ENCODE results near the gene SEMA3G.
A peak's percentile ranks its signal among the peaks of the same experiment; 100 is the strongest.

The SEMA3G gene

DNA sequence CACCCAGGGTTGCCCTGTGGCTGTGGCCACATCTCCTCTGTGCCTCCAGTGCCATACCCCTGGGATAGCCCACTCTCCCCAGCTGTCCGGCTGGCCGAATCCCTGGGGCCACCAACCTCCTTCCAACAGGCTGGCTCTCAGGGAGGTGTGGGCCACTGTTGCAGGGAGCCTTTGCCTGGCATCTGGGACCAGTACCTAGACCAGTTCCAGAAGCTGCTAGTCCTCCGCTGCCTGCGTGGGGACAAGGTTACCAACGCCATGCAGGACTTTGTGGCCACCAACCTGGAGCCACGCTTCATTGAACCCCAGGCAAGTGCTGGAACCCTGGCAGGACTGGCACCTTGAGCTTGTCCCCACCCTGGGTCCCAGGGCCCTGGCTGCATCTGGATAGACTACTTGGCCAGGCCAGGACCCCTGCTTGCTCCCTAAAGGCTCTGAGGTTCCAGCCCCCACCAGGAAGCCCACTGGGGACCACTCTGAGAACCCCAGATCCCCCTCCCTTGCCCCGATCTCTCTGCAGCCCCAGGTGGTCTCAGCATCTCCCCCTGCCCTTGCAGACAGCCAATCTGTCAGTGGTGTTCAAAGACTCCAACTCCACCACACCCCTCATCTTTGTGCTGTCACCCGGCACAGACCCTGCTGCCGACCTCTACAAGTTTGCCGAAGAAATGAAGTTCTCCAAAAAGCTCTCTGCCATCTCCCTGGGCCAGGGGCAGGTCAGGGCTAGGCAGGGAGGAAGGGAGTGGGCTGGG is 50.0 kb downstream of the SEMA3G start:
- no peak for DNase-seq (ENCODE audit: low spot score)

DNA sequence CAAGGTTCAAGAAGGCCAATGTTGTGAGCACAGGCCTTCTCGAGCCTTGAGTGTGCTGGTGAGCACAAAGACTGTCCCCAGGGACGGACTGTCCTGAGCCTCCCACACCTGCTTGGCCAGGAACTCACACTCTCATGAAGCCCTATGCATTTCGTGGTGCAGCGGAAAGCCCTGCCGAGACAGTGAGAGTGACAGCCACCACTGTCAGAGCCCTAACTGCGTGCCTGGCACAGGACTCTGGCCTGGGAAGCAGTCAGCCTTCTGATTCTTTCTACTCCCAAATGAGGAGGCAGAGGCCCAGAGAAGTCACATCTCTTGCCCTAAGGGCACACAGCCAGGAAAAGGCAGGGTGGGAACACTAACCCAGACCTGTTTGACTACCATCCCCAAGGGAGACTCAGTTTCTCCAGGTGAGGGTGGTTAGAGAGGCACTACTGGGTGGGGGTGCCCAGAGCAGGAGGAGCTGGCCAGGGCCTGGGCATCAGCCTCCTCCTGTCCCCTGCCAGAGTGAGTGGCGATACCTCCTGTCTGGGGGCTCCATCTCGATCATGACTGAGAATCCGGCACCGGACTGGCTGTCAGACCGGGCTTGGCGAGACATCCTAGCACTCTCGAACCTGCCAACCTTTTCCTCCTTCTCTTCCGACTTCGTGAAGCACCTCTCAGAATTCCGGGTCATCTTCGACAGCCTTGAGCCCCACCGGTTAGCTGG is 50.8 kb downstream of the SEMA3G start:
- DNase-seq (ENCODE audit: low spot score): no peak

DNA sequence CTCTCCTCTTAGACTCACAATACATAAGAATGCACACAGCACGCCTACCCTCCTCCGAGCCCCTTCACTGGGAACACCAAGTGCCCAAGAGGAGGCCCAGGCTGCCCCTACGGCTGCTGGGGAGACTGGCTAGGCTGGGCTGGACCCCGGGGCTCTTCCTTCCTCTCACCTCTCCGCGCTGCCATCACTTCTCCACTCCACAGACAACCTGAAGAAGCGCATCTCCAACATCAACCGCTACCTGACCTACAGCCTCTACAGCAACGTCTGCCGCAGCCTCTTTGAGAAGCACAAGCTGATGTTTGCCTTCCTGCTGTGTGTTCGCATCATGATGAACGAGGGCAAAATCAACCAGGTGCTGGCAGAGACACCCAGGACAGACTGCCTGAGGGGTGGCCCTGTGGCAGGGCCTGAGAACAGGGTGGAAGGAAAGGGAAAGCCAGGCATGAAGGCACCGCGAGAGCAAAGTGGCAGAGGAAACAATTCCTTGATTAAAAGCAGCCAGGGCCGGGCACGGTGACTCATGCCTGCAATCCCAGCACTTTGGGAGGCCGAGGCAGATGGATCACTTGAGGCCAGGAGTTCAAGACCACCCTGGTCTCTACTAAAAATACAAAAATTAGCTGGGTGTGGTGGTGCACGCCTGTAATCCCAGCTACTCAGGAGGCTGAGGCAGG is 51.6 kb downstream of the SEMA3G start:
- no peak for DNase-seq (ENCODE audit: low spot score)

DNA sequence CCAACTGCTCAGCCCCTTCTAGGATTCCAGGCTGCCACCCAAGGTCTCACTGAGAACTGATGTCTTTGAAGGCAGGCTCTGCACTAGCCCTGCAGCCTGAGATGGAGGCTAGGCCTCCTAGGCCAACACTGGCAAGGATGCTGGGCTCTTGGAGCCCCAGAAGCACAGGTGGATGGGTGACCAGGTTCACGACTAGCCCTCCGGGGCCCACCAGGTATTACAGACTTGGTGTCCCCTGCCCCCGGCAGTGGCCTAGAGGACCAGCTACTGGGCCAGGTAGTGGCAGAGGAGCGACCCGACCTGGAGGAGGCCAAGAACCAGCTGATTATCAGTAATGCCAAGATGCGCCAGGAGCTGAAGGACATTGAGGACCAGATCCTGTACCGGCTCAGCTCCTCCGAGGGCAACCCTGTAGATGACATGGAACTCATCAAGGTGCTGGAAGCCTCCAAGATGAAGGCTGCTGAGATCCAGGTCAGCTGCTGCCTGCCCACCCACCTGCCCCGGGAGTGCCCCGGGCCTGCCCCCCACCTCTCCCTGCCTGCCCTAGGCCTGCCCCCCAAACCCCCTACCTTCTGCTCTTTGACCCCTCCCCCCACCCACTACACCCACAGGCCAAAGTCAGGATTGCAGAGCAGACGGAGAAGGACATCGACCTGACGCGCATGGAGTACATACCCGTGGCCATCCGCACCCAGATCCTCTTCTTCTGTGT is 52.5 kb downstream of the SEMA3G start:
- no peak for DNase-seq (ENCODE audit: low spot score)

DNA sequence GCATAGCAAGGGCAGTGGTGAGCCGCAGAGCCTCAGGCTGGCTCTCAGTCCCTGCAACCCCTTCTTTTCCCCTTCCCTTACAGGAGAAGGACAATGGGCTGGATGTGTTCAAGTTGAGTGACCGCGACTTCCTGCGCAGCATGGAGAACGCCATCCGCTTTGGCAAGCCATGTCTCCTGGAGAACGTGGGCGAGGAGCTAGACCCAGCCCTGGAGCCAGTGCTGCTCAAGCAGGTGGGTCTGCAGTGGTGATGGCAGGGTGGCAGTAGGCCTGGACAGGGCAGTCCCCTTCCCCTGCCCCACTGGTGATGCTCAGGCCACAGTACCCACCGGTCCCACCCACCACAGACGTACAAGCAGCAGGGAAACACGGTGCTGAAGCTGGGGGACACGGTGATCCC is 53.8 kb downstream of the SEMA3G start:
- DNase-seq (ENCODE audit: low spot score): no peak

DNA sequence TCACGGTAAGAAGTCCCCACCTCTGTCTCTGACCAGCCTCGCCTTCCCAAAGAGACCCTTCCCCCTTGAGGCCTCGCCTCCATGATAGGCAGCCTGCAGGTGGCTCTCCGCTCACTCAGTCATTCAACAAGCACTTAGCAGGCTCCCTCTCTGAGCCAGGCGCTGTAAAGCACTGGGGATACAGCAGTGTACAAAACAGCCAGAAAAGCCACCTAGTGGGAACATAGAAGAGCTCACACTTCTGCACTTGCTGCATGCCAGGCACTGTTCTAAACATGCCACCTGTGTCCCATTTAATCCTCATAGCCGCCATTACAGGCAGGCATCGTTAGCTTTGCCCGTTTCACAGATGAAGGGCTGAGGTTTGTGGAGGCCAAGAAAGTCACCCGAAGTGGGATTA is 56.0 kb downstream of the SEMA3G start:
- DNase-seq (ENCODE audit: low spot score): no peak

DNA sequence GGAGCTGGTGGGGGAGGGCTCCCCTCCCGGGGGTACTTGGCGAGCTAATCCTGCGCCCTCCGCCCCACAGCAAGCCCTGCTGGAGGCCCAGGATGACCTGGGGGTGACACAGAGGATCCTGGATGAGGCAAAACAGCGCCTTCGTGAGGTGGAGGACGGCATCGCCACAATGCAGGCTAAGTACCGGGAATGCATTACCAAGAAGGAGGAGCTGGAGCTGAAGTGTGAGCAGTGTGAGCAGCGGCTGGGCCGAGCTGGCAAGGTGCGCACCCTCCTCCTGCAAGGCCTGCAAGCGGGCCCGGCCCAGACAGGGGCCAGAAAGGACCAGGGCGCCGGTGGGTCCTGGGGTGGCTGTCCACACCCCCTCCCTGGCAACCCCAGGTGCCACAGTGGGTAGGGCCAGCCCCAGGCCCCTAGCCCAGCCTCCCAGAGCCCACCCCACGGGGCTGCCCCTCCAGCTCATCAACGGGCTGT is 56.5 kb downstream of the SEMA3G start:
- no peak for DNase-seq (ENCODE audit: low spot score)

DNA sequence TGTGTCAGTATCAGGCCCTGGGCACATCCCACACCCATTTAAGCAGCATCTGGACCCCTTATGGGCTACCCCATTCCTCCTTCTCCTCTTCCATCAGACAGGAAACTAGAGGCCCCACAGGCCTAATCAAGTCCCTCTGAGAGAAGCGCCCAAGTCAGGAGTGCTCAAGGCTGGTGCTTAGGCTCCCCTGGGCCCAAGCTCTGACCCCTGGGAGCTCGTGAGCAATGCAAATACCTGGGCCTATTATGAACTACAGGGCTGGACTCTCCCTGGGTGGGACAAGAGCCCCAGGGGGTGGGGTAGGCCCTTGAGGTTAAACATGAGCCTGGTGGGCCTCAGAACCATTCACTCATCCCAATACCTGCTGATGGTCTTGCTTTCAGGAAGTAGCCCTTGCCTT is 57.4 kb downstream of the SEMA3G start:
- DNase-seq (ENCODE audit: low spot score): no peak

DNA sequence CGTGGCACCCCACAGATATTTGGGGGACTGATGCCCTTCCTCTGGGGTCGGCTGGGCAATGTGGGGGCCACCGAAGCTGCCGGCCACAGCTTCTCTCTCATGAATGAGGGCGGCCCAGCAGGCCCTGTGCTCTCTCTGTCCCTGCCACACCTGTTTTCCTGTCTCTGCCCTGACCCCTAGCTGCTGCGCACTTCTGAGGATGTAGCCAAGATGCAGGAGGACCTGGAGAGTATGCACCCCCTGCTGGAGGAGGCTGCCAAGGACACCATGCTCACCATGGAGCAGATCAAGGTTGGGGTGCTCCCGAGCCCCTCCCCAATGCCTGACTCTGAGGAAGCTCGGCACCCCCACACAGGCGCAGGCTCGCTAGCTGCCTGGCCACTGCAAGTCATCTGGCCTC is 59.7 kb downstream of the SEMA3G start:
- DNase-seq (ENCODE audit: low spot score): peak; percentile 45

DNA sequence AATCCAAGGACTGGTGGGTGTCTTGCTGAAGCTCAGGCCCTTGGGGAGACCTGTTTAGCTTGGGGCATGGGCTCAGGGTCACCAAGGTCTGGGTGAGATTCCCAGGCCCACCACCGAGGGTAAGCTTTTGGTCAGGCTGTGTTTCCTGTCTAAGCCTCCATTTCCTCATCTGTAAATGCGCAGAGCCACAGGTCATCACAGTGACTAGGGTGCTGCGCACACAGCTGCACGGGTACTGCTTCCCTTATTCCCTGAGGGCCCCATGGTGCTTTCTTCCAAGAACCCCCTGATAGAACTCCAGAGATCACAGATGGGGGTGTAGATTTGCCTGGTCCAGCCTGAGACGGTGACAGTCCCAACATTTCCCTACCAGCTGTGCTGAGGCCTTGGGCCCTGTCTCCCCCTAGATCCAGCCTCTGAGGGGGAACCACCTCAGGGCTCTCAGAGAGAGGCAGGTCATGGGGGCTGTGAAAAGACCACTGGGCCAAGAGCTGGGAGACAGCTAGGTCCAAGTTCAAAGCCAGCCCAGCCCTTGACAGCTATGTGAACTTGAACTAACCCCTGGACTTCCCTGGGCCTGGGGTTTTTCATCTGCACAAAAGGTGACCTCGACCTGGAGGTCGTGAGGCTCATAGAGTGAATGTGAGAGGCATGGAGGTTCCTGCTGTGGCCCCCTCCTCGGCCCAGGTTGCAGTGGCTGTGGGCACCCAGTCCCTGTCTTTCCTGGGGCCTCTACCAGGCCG is 60.7 kb downstream of the SEMA3G start:
- DNase-seq (ENCODE audit: low spot score): no peak

DNA sequence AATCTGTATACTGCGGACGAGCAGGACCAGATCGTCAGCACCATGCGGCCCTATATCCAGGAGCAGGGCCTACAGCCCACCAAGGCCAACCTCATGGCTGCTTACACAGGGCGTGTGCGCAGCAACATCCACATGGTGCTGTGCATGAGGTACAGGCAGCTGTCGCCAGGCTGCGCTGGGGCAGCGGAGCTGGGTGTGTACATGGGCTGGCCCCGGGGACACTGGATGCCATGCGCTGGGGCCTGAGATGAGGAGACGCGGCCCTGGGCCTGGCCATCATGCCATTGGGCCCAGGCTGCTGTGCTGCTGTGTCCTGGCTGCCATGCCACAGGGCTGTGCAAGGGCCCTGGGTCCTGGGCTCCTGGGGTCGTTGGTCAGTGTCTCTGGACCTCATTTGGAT is 61.5 kb downstream of the SEMA3G start:
- DNase-seq (ENCODE audit: low spot score): no peak

Measured in SW480 (cell line).